Gastrocnemius medialis (tissue), 4 donors: Measurements from ENCODE around the gene UBN1. TPM values are rescaled to one million over a fixed set of nuclear protein-coding genes. Genes with fewer than 3 reads are reported as not detected.
A peak's percentile ranks its signal among the peaks of the same experiment; 100 is the strongest.

ENCODE experiments used
- ATAC-seq, 2 donors: fragments of 150-250 bp; one replicate each; pipeline ENCODE4 v1.9.1; 2016
- DNase-seq, 2 donors: peaks; one replicate each; pipeline ENCODE4 v3.0.0-alpha.2; 2019
- H3K27ac ChIP-seq, 4 donors: fragments of 200-600 bp; sonication (generic); 1 replicate in 1 of 4; 2 replicates in 3 of 4; pipeline ENCODE4 v1.5.1; 2016 to 2018; ENCODE audit warnings: mild to moderate bottlenecking in 2 of 4, moderate library complexity in 1 of 4
- H3K27me3 ChIP-seq, 3 donors: fragments of 200-600 bp; sonication (generic) in 2 of 3; 1 replicate in 1 of 3; 2 replicates in 2 of 3; pipeline versions ENCODE4 v1.5.1 to v1.6.0; 2016 to 2019; ENCODE audit warnings: mild to moderate bottlenecking in 1 of 3, moderate library complexity in 1 of 3
- H3K36me3 ChIP-seq, 2 donors: fragments of 200-600 bp; sonication (generic) in 1 of 2; one replicate each; pipeline ENCODE4 v1.5.1; 2017 to 2018
- H3K4me1 ChIP-seq, 2 donors: fragments of 200-600 bp; sonication (generic) in 1 of 2; one replicate each; pipeline ENCODE4 v1.5.1; 2016 to 2017; ENCODE audit warnings: mild to moderate bottlenecking in 2 of 2
- H3K4me3 ChIP-seq, 4 donors: fragments of 200-600 bp; sonication (generic) in 3 of 4; 1 replicate in 1 of 4; 2 replicates in 3 of 4; pipeline ENCODE4 v1.5.1; 2016 to 2019; ENCODE audit warnings: mild to moderate bottlenecking in 2 of 4
- H3K9me3 ChIP-seq, 3 donors: fragments of 200-600 bp; sonication (generic) in 2 of 3; 1 replicate in 1 of 3; 2 replicates in 2 of 3; pipeline ENCODE4 v1.5.1; 2016 to 2019
- CTCF ChIP-seq, 5 experiments: fragments of 450-650 bp in 3 of 5; fragments of 200-600 bp in 2 of 5; sonication (generic) in 2 of 5; IDR thresholded peaks in 4 of 5; conservative IDR thresholded peaks in 1 of 5; 1 replicate in 4 of 5; 2 replicates in 1 of 5; pipeline ENCODE4 v1.5.1; 2016 to 2019; ENCODE audit warnings: antibody characterized with exemption in 5 of 5, mild to moderate bottlenecking in 3 of 5, moderate library complexity in 3 of 5
- POLR2A ChIP-seq, 2 donors: fragments of 450-650 bp; IDR thresholded peaks; one replicate each; pipeline ENCODE4 v1.6.1; 2017; ENCODE audit warnings: antibody characterized with exemption in 2 of 2, mild to moderate bottlenecking in 2 of 2, moderate library complexity in 2 of 2
- in situ Hi-C, 4 donors: fragments of 200-750 bp; cut with MboI; loops; one replicate each; pipeline versions ENCODE4 v1.15.0 to v1.8.0; 2017; ENCODE audit warnings: low sequenced_read_pairs in 4 of 4
- intact Hi-C: fragments of 100-400 bp; cut with DNase I; formaldehyde crosslinking; loops from one replicate; pipeline ENCODE4 v1.15.1; 2023; ENCODE audit warnings: low total_unique reads
- total RNA-seq, 4 donors: library from RNA; depleted of rRNA; stranded (reverse); fragments of >200 nt; gene quantifications; one replicate each; pipeline versions ENCODE4 v1.1.0 to v1.2.3, GENCODE V29; 2016

UBN1 gene
- total RNA-seq, 4 donors from 2014 or later: 25.3 to 33.4 (median 28.2) TPM

- Histone ChIP-seq H3K36me3 (peaks cover 0 to 36% of the 10 kb centered on the region in 2 donors), H3K27ac (peak overlapping the region in 1 of 4 donors; percentile 15), H3K4me1 (peaks cover under 1 to 14% of the 10 kb centered on the region in 2 donors), H3K27me3 (no peaks in the 10 kb centered on the region), H3K9me3 (no peaks in the 10 kb centered on the region), H3K4me3 (no peak overlapping the region)
- ATAC-seq (no peak), DNase-seq (no peak)
- TF ChIP-seq CTCF (IDR thresholded peaks at IDR 0.05 in 4 of 5, conservative IDR thresholded peaks at IDR 0.05 in 1 of 5) (no peak), POLR2A (IDR thresholded peaks at IDR 0.05) (no peak)
- in situ Hi-C loops: no loop called here
- intact Hi-C loops: no loop called here
Measured at GRCh38 chr16:4869147-4869805, 22.0 kb downstream of the UBN1 start.

DNA sequence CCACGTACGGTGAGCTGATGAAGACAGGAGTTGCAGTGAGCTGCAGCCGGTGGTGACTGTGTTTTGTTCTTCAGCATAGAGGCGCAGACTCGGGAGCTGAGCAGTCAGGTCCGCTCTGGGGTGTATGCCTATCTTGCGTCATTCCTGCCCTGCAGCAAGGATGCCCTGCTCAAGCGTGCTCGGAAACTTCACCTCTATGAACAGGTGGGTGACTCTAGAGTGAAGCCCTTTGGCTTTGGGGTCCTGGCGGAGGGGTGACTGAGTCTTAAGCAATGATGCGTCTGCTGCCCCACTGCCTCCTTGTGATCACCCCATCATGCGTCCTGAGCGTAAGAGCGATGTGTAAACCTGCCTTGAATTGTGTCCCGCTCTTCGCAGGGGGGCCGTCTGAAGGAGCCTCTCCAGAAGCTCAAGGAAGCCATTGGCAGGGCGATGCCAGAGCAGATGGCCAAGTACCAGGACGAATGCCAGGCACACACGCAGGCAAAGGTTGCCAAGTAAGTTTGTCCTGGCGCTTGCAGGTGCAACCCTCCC is 22.9 kb downstream of the UBN1 start:
- H3K36me3 ChIP-seq: peaks cover 0 to 46% of the 10 kb centered on the region in 2 donors
- in situ Hi-C loops (no loop called here), intact Hi-C loops (no loop called here)
- TF ChIP-seq CTCF (IDR thresholded peaks at IDR 0.05 in 4 of 5, conservative IDR thresholded peaks at IDR 0.05 in 1 of 5): no peak
- H3K27me3 ChIP-seq: no peaks in the 10 kb centered on the region
- no peak overlapping the region for H3K27ac ChIP-seq
- H3K4me1 ChIP-seq: peaks cover 0 to 8% of the 10 kb centered on the region in 2 donors
- H3K4me3 ChIP-seq: no peak overlapping the region
- DNase-seq (peak; percentile 43 to 56), ATAC-seq (peak; percentile 35 to 67)
- H3K9me3 ChIP-seq: no peaks in the 10 kb centered on the region

GRCh38 chr16:4871071-4871470 is 23.8 kb downstream of the UBN1 start:
- Histone ChIP-seq H3K36me3 (peaks cover 0 to 52% of the 10 kb centered on the region in 2 donors), H3K27me3 (no peaks in the 10 kb centered on the region), H3K4me3 (no peak overlapping the region), H3K9me3 (no peaks in the 10 kb centered on the region), H3K4me1 (peaks cover 0 to 8% of the 10 kb centered on the region in 2 donors), H3K27ac (no peak overlapping the region)
- intact Hi-C loops: no loop called here
- in situ Hi-C loops: no loop called here
- DNase-seq (no peak), ATAC-seq (no peak)
- TF ChIP-seq POLR2A (IDR thresholded peaks at IDR 0.05) (no peak), CTCF (IDR thresholded peaks at IDR 0.05 in 4 of 5, conservative IDR thresholded peaks at IDR 0.05 in 1 of 5) (no peak)

DNA sequence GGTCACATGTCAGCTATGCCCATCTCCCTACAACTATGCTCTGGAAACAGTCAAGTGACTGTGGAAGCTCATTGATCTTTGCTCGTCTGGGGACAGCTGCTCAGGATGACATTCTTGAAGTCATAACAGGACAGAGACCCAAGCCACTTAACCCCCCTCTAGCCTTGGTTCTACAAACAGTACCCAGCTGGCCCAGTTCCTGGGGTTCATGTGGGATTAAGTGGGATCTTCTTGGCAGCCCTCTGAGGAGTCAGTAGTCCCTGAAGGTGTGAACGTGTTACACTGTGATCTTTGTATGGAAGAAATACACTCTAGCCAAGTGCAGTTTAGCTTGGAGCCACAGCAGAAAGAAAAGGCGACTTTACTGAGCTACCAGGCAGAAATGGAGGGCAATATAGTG is 25.8 kb downstream of the UBN1 start:
- intact Hi-C loops (no loop called here), in situ Hi-C loops (no loop called here)
- Histone ChIP-seq H3K27ac (no peak overlapping the region), H3K27me3 (no peaks in the 10 kb centered on the region), H3K4me3 (no peak overlapping the region), H3K4me1 (peaks cover 0 to 8% of the 10 kb centered on the region in 2 donors), H3K36me3 (peaks cover under 1 to 72% of the 10 kb centered on the region in 2 donors), H3K9me3 (no peaks in the 10 kb centered on the region)
- ATAC-seq (no peak), DNase-seq (no peak)
- no peak for TF ChIP-seq CTCF (IDR thresholded peaks at IDR 0.05 in 4 of 5, conservative IDR thresholded peaks at IDR 0.05 in 1 of 5)
- TF ChIP-seq POLR2A (IDR thresholded peaks at IDR 0.05): no peak
